NCI-H2171 treated with DMSO at 0.1 percent for 48 hours (cell line): ENCODE measurements around the gene SLIT3.

Source experiments
- DNase-seq: peaks from one replicate; lab custom pipeline; 2025; lab: John Stamatoyannopoulos, UW

SLIT3 gene

GRCh38 chr5:169265888-169266287 is 35.1 kb downstream of the SLIT3 start:
- no peak for DNase-seq

GRCh38 chr5:169263591-169263990 is 37.3 kb downstream of the SLIT3 start:
- no peak for DNase-seq

GRCh38 chr5:169260896-169261569 is 39.9 kb downstream of the SLIT3 start:
- no peak for DNase-seq

- DNase-seq = no peak
Measured at GRCh38 chr5:169258372-169259000, 42.5 kb downstream of the SLIT3 start.

GRCh38 chr5:169256191-169256590 is 44.7 kb downstream of the SLIT3 start:
- DNase-seq = no peak

- DNase-seq = no peak
Measured at GRCh38 chr5:169253071-169253470, 47.9 kb downstream of the SLIT3 start.

- DNase-seq = no peak
Measured at GRCh38 chr5:169251333-169252084, 49.4 kb downstream of the SLIT3 start.

GRCh38 chr5:169250887-169251286 is 50.1 kb downstream of the SLIT3 start:
- DNase-seq = no peak

GRCh38 chr5:169248996-169249395 is 51.9 kb downstream of the SLIT3 start:
- DNase-seq = no peak

GRCh38 chr5:169248550-169248949 is 52.4 kb downstream of the SLIT3 start:
- no peak for DNase-seq

GRCh38 chr5:169244812-169245211 is 56.1 kb downstream of the SLIT3 start:
- no peak for DNase-seq

GRCh38 chr5:169243651-169244422 is 57.1 kb downstream of the SLIT3 start:
- no peak for DNase-seq

GRCh38 chr5:169242849-169243186 is 58.1 kb downstream of the SLIT3 start:
- DNase-seq = no peak

- no peak for DNase-seq
Measured at GRCh38 chr5:169242175-169242848, 58.6 kb downstream of the SLIT3 start.

- no peak for DNase-seq
Measured at GRCh38 chr5:169229342-169229892, 71.5 kb downstream of the SLIT3 start.

- DNase-seq = no peak
Measured at GRCh38 chr5:169226895-169227294, 74.0 kb downstream of the SLIT3 start.

GRCh38 chr5:169225830-169226356 is 75.0 kb downstream of the SLIT3 start:
- DNase-seq = no peak

- DNase-seq = no peak
Measured at GRCh38 chr5:169223595-169223953, 77.4 kb downstream of the SLIT3 start.

- DNase-seq = no peak
Measured at GRCh38 chr5:169222934-169223594, 77.9 kb downstream of the SLIT3 start.

GRCh38 chr5:169221519-169221918 is 79.4 kb downstream of the SLIT3 start:
- no peak for DNase-seq

GRCh38 chr5:169219961-169220360 is 81.0 kb downstream of the SLIT3 start:
- no peak for DNase-seq
